OCI-LY1 (cell line): Measurements from ENCODE around the gene LYPD1.

Source experiments
- CTCF ChIP-seq: fragments of 200-600 bp; sonication (generic), shearing (Covaris generic); IDR thresholded peaks from 2 replicates; pipeline ENCODE4 v1.5.1; 2017; ENCODE audit warnings: mild to moderate bottlenecking, antibody characterized with exemption, low read length, moderate library complexity, mixed read lengths
- EZH2 ChIP-seq: fragments of 200-600 bp; sonication (generic), shearing (Covaris generic); IDR thresholded peaks from 2 replicates; pipeline ENCODE4 v1.8.0; 2017; ENCODE audit warnings: borderline replicate concordance, mixed run types, mild to moderate bottlenecking, antibody characterized with exemption, low read length, moderate library complexity, mixed read lengths

- no peak for TF ChIP-seq CTCF
- TF ChIP-seq EZH2 = no peak
Measured at GRCh38 chr2:132678483-132678882, 8.5 kb upstream of the LYPD1 start.
